Calu3 (cell line): ENCODE data around the gene IL3RA. TPM values are rescaled to one million over a fixed set of nuclear protein-coding genes. Genes with fewer than 3 reads are reported as not detected.
A peak's percentile ranks its signal among the peaks of the same experiment; 100 is the strongest.
"Not testable (repeated sequence)": the region's sequence is repeated elsewhere in the genome, so short reads cannot be mapped to it uniquely, and the experiment has no call there.

Experiments used
- BruUV-seq: library from RNA; stranded (reverse); fragments of 400-500 nt; replicated peaks from 2 replicates; lab custom pipeline; 2021; lab: Mats Ljungman, UMichigan
- CTCF ChIA-PET: fragments of 300-600 bp; sonication (Branson Sonifier 250); formaldehyde crosslinking; loops from one replicate; lab custom pipeline; 2022; ENCODE audit warnings: antibody characterized with exemption; lab: Charles Lee
- DNase-seq: peaks from one replicate; pipeline ENCODE4 v3.0.0; 2022
- H3K27ac Mint-ChIP-seq: one replicate; pipeline ENCODE4 v1.8.0; 2022; ENCODE audit warnings: mixed read lengths; ENCODE audit not compliant: unreplicated experiment
- H3K27me3 Mint-ChIP-seq: one replicate; pipeline ENCODE4 v1.8.0; 2022; ENCODE audit warnings: mixed read lengths; ENCODE audit not compliant: unreplicated experiment
- H3K36me3 Mint-ChIP-seq: one replicate; pipeline ENCODE4 v1.8.0; 2022; ENCODE audit warnings: mild to moderate bottlenecking, moderate library complexity, mixed read lengths; ENCODE audit not compliant: insufficient read depth, unreplicated experiment
- H3K4me1 Mint-ChIP-seq: one replicate; pipeline ENCODE4 v1.8.0; 2022; ENCODE audit warnings: mild to moderate bottlenecking, low read depth, mixed read lengths; ENCODE audit not compliant: unreplicated experiment
- H3K4me3 Mint-ChIP-seq: one replicate; pipeline ENCODE4 v1.8.0; 2022; ENCODE audit warnings: mild to moderate bottlenecking, low read depth, moderate library complexity, mixed read lengths; ENCODE audit not compliant: unreplicated experiment
- H3K9me3 Mint-ChIP-seq: one replicate; pipeline ENCODE4 v1.8.0; 2022; ENCODE audit warnings: low read depth, mixed read lengths; ENCODE audit not compliant: unreplicated experiment
- CTCF ChIP-seq: fragments of 200-600 bp; IDR thresholded peaks from one replicate; pipeline ENCODE4 v1.8.0; 2022; ENCODE audit warnings: antibody characterized with exemption; ENCODE audit not compliant: unreplicated experiment
- intact Hi-C: fragments of 100-400 bp; cut with micrococcal nuclease; formaldehyde crosslinking; loops from one replicate; pipeline ENCODE4 v1.10.0; 2022; ENCODE audit not compliant: unreplicated experiment
- total RNA-seq: library from RNA; stranded (reverse); gene quantifications from 2 replicates; pipeline ENCODE4 v1.2.3, GENCODE V29; 2022

Gene IL3RA
- total RNA-seq, 1 experiment from 2014 or later: not detected

GRCh38 chrX:1336948-1337779 lies 579 bp downstream of the IL3RA start:
- H3K27ac Mint-ChIP-seq: no peak overlapping the region
- peak overlapping the region; percentile 19 for H3K4me3 Mint-ChIP-seq
- CTCF ChIA-PET: no interaction called here
- no TSS peak for BruUV-seq
- TF ChIP-seq CTCF: no peak
- H3K36me3 Mint-ChIP-seq: no peaks in the 10 kb centered on the region
- no peaks in the 10 kb centered on the region for H3K4me1 Mint-ChIP-seq
- H3K9me3 Mint-ChIP-seq: no peaks in the 10 kb centered on the region
- H3K27me3 Mint-ChIP-seq: no peaks in the 10 kb centered on the region
- intact Hi-C loops: no loop called here
- no peak for DNase-seq

- H3K9me3 Mint-ChIP-seq: no peaks in the 10 kb centered on the region
- intact Hi-C loops: no loop called here
- DNase-seq: no peak
- H3K27ac Mint-ChIP-seq: no peak overlapping the region
- peaks cover 4% of the 10 kb centered on the region for H3K36me3 Mint-ChIP-seq
- no peaks in the 10 kb centered on the region for H3K4me1 Mint-ChIP-seq
- no peak for TF ChIP-seq CTCF
- H3K4me3 Mint-ChIP-seq: no peak overlapping the region
- H3K27me3 Mint-ChIP-seq: no peaks in the 10 kb centered on the region
- CTCF ChIA-PET: no interaction called here
- BruUV-seq: no TSS peak
These were observed 5.1 kb downstream of the IL3RA start for GRCh38 chrX:1341545-1342184.

GRCh38 chrX:1349606-1350005 lies 13.0 kb downstream of the IL3RA start:
- H3K27me3 Mint-ChIP-seq, H3K36me3 Mint-ChIP-seq, H3K27ac Mint-ChIP-seq, intact Hi-C loops, H3K4me1 Mint-ChIP-seq, CTCF ChIA-PET, H3K9me3 Mint-ChIP-seq, BruUV-seq, DNase-seq, H3K4me3 Mint-ChIP-seq: not testable (repeated sequence)

- no peak overlapping the region for H3K27ac Mint-ChIP-seq
- CTCF ChIA-PET: no interaction called here
- no TSS peak for BruUV-seq
- H3K4me1 Mint-ChIP-seq: no peaks in the 10 kb centered on the region
- H3K36me3 Mint-ChIP-seq: peaks cover 10% of the 10 kb centered on the region
- no peaks in the 10 kb centered on the region for H3K27me3 Mint-ChIP-seq
- no peak overlapping the region for H3K4me3 Mint-ChIP-seq
- no peaks in the 10 kb centered on the region for H3K9me3 Mint-ChIP-seq
- intact Hi-C loops: no loop called here
- TF ChIP-seq CTCF: no peak
- DNase-seq: no peak
These were observed 15.6 kb downstream of the IL3RA start for GRCh38 chrX:1351981-1352714.
